AG04450 (cell line): ENCODE measurements around the gene STK35. TPM values are rescaled to one million over a fixed set of nuclear protein-coding genes. Genes with fewer than 3 reads are reported as not detected.

Source experiments
- CTCF ChIA-PET: fragments of 300-600, 350-600 bp; formaldehyde crosslinking; extraction: SDS; loops from one replicate; lab custom pipeline; 2022; ENCODE audit warnings: antibody characterized with exemption, inconsistent platforms; lab: Charles Lee
- POLR2A ChIA-PET: fragments of 350-600 bp; formaldehyde crosslinking; extraction: SDS; loops from one replicate; lab custom pipeline; 2021; ENCODE audit warnings: antibody characterized with exemption, inconsistent platforms; lab: Yijun Ruan, JAX
- DNase-seq: peaks from one replicate; pipeline ENCODE4 v3.0.0-alpha.2; 2011; ENCODE audit warnings: low read depth, low spot score
- H3K27ac ChIP-seq: one replicate; pipeline ENCODE4 v1.5.1; 2012; ENCODE audit warnings: low read depth, low read length, control low read depth
- H3K27me3 ChIP-seq: one replicate; pipeline ENCODE4 v1.6.0; 2012; ENCODE audit warnings: low read length; ENCODE audit not compliant: control insufficient read depth, insufficient read depth
- H3K4me3 ChIP-seq: 2 replicates; pipeline ENCODE4 v1.5.1; 2011; ENCODE audit warnings: mild to moderate bottlenecking, low read depth, low read length, control low read depth
- H3K9me3 ChIP-seq: 2 replicates; pipeline ENCODE4 v1.5.1; 2012; ENCODE audit warnings: low read length; ENCODE audit not compliant: control insufficient read depth, insufficient read depth
- polyA plus RNA-seq: library from polyadenylated mRNA; depleted of rRNA; stranded (reverse); fragments of >200 nt; gene quantifications from 2 replicates; pipeline ENCODE4 v1.2.3, GENCODE V29; 2011
- TF ChIP-seq, protein P1 (sequence below): IDR thresholded peaks from 2 replicates; pipeline ENCODE4 v1.5.1; 2011; ENCODE audit warnings: low read depth, low read length, control low read depth, inconsistent platforms

The STK35 gene
- polyA plus RNA-seq, 1 experiment = 8.0 TPM

DNA sequence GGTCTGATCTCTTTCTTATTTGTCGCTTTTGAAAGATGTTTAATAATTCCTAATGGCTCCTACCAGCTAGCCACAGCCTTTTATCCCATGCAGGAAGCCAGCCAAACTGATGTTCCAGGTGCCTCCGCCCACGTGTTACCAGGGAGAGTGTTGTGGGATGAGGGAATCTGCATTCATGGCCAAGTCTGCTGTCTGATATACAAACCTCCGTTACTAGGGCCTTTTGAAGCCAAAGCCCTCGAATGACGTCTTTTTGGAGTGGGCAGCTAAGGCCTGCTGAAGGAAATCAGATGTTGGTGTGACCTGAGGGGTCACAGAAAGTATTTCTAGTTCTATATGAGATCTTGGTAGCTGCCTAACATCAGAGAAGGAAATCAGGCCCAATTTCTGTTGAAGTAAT is 21.3 kb downstream of the STK35 start:
- ChIA-PET POLR2A (interaction anchor here (1.8 kb wide), 1 partner anchor 21 kb away, joined by 10 read pairs; the partner anchor contains the start of gene STK35), CTCF (no interaction called here)
- peak overlapping the region; percentile 66 for H3K27ac ChIP-seq
- TF ChIP-seq, protein P1, sequence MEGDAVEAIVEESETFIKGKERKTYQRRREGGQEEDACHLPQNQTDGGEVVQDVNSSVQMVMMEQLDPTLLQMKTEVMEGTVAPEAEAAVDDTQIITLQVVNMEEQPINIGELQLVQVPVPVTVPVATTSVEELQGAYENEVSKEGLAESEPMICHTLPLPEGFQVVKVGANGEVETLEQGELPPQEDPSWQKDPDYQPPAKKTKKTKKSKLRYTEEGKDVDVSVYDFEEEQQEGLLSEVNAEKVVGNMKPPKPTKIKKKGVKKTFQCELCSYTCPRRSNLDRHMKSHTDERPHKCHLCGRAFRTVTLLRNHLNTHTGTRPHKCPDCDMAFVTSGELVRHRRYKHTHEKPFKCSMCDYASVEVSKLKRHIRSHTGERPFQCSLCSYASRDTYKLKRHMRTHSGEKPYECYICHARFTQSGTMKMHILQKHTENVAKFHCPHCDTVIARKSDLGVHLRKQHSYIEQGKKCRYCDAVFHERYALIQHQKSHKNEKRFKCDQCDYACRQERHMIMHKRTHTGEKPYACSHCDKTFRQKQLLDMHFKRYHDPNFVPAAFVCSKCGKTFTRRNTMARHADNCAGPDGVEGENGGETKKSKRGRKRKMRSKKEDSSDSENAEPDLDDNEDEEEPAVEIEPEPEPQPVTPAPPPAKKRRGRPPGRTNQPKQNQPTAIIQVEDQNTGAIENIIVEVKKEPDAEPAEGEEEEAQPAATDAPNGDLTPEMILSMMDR = no peak
- H3K4me3 ChIP-seq = no peak overlapping the region
- no peaks in the 10 kb centered on the region for H3K27me3 ChIP-seq
- H3K9me3 ChIP-seq = no peaks in the 10 kb centered on the region
- peak; percentile 81 for DNase-seq

GRCh38 chr20:2123720-2124119 is 22.1 kb downstream of the STK35 start:
- CTCF ChIA-PET = interaction anchor here (0.6 kb wide), 1 partner anchor 223 kb away, joined by 7 read pairs; no protein-coding TSS in a partner anchor
- Histone ChIP-seq H3K27me3 (no peaks in the 10 kb centered on the region), H3K9me3 (no peaks in the 10 kb centered on the region), H3K4me3 (no peak overlapping the region), H3K27ac (peak overlapping the region; percentile 66)
- POLR2A ChIA-PET = interaction anchor here (1.8 kb wide), 1 partner anchor 21 kb away, joined by 10 read pairs; the partner anchor contains the start of gene STK35
- TF ChIP-seq, protein P1 = no peak
- no peak for DNase-seq

- no peak overlapping the region for H3K27ac ChIP-seq
- TF ChIP-seq, protein P1 = no peak
- POLR2A ChIA-PET = no interaction called here
- H3K4me3 ChIP-seq = no peak overlapping the region
- no peaks in the 10 kb centered on the region for H3K27me3 ChIP-seq
- no peaks in the 10 kb centered on the region for H3K9me3 ChIP-seq
- DNase-seq = no peak
- CTCF ChIA-PET = interaction anchor here (0.6 to 0.9 kb wide), 2 partner anchors 348 to 354 kb away, joined by 4 read pairs; no protein-coding TSS in a partner anchor
Observed at GRCh38 chr20:2124564-2125213, 23.1 kb downstream of the STK35 start.

DNA sequence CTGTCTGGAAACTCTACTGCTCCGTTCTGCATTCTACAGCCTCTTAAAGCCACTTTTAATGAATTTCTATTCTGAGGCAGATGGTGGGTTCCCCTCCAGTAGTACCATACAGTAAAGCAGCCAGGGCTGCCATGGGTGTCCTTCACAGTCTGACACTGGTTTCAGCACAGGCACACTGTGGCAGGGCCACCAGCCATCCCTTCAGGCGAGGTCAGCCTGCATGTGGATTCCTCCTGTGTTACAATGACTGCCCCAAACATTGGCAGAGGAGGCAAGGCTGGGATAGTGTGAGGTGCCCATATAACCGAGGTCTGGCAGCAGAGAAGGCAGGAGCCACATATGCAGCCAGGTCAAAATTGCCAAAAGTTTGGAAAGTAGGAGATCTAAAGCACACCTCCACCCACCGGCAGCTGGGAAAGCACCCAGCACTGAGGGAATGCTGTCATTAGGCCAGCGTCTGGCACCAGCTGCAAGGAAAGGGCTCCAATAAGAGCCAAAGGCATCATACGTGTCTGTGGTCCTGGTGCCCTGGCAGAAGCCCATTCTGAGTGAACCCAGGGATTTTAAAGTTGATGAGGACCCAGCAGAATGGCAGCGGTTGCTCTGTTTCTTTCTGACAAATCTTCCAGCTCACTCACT is 24.0 kb downstream of the STK35 start:
- H3K27me3 ChIP-seq = no peaks in the 10 kb centered on the region
- POLR2A ChIA-PET = no interaction called here
- H3K9me3 ChIP-seq = no peaks in the 10 kb centered on the region
- no peak overlapping the region for H3K27ac ChIP-seq
- CTCF ChIA-PET = no interaction called here
- H3K4me3 ChIP-seq = no peak overlapping the region
- TF ChIP-seq, protein P1 = no peak
- DNase-seq = no peak

GRCh38 chr20:2127238-2127637 is 25.6 kb downstream of the STK35 start:
- no peaks in the 10 kb centered on the region for H3K27me3 ChIP-seq
- ChIA-PET POLR2A (no interaction called here), CTCF (no interaction called here)
- no peaks in the 10 kb centered on the region for H3K9me3 ChIP-seq
- no peak overlapping the region for H3K4me3 ChIP-seq
- DNase-seq = no peak
- TF ChIP-seq, protein P1 = no peak
- H3K27ac ChIP-seq = no peak overlapping the region
